Chondrocyte (in vitro differentiated cells): Measurements from ENCODE around the gene MYBBP1A. TPM values are rescaled to one million over a fixed set of nuclear protein-coding genes. Genes with fewer than 3 reads are reported as not detected.

Experiments
- DNase-seq: peaks from one replicate; pipeline ENCODE4 v3.0.0; 2021; ENCODE audit warnings: mixed read lengths, low spot score
- H3K27ac Mint-ChIP-seq: one replicate; pipeline ENCODE4 v1.8.0; 2021; ENCODE audit warnings: mild to moderate bottlenecking, moderate library complexity, mixed read lengths; ENCODE audit not compliant: unreplicated experiment
- H3K27me3 Mint-ChIP-seq: 2 replicates; pipeline ENCODE4 v1.8.0; 2021; ENCODE audit warnings: low read depth, mixed read lengths
- H3K36me3 Mint-ChIP-seq: 2 replicates; pipeline ENCODE4 v1.8.0; 2021; ENCODE audit warnings: low read depth, mixed read lengths
- H3K4me1 Mint-ChIP-seq: 2 replicates; pipeline ENCODE4 v1.8.0; 2021; ENCODE audit warnings: low read depth, mild to moderate bottlenecking, mixed read lengths
- H3K4me3 Mint-ChIP-seq: one replicate; pipeline ENCODE4 v1.8.0; 2021; ENCODE audit warnings: mild to moderate bottlenecking, moderate library complexity, mixed read lengths; ENCODE audit not compliant: unreplicated experiment
- H3K9me3 Mint-ChIP-seq: 2 replicates; pipeline ENCODE4 v1.8.0; 2021; ENCODE audit warnings: low read depth, mixed read lengths
- total RNA-seq: library from RNA; stranded (reverse); gene quantifications from 3 replicates; pipeline ENCODE4 v1.2.1, GENCODE V29; 2021
- TF ChIP-seq, protein P1 (sequence below): fragments of 200-600 bp; sonication (generic); IDR thresholded peaks from 2 replicates; pipeline ENCODE4 v1.5.0; 2021; ENCODE audit warnings: antibody characterized with exemption, mild to moderate bottlenecking, moderate library complexity

Gene MYBBP1A
- total RNA-seq, 1 donor from 2014 or later = 33.6 TPM

DNA sequence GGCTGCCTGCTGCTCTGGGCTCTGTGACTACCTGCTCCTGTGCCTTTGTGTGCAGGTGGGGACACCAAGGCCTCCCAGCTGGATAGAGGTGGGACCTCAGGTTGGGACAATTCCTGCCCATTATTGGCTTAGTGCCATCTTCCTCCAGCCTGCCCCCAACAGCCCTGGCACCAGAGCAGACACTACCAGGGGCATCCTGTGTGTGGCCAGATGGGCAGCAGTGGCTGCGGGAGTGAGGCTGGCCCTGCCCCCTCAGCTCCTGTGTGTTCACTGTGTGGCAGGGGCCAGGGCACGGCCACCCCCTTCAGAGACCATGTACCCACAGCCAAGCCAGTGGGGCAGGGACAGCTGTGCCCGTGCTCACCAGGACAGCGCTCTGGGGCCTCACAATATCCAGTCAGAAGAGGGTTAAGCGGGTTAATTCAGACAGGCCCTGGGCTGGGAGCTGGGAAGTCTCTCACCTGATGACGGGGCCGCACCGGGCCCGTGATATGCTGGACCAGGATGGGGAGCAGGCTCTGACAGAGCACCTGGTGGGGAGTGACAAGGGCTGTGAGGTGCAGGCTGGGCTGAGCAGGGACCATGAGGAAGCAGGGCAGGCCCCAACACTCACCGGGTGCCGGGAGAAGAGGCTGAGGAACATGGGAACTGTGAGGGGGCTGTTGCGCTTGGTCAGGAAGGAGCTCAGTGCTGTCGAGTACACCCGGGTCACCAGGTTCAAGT is 13.0 kb downstream of the MYBBP1A start:
- Mint-ChIP-seq H3K4me1 (no peaks in the 10 kb centered on the region), H3K36me3 (peaks cover 13% of the 10 kb centered on the region), H3K9me3 (no peaks in the 10 kb centered on the region), H3K27me3 (no peaks in the 10 kb centered on the region), H3K4me3 (no peak overlapping the region), H3K27ac (no peak overlapping the region)
- TF ChIP-seq, protein P1, sequence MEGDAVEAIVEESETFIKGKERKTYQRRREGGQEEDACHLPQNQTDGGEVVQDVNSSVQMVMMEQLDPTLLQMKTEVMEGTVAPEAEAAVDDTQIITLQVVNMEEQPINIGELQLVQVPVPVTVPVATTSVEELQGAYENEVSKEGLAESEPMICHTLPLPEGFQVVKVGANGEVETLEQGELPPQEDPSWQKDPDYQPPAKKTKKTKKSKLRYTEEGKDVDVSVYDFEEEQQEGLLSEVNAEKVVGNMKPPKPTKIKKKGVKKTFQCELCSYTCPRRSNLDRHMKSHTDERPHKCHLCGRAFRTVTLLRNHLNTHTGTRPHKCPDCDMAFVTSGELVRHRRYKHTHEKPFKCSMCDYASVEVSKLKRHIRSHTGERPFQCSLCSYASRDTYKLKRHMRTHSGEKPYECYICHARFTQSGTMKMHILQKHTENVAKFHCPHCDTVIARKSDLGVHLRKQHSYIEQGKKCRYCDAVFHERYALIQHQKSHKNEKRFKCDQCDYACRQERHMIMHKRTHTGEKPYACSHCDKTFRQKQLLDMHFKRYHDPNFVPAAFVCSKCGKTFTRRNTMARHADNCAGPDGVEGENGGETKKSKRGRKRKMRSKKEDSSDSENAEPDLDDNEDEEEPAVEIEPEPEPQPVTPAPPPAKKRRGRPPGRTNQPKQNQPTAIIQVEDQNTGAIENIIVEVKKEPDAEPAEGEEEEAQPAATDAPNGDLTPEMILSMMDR = no peak
- no peak for DNase-seq

- H3K4me1 Mint-ChIP-seq = no peaks in the 10 kb centered on the region
- no peak overlapping the region for H3K27ac Mint-ChIP-seq
- TF ChIP-seq, protein P1 = peak; percentile 14
- no peak overlapping the region for H3K4me3 Mint-ChIP-seq
- no peaks in the 10 kb centered on the region for H3K9me3 Mint-ChIP-seq
- H3K27me3 Mint-ChIP-seq = no peaks in the 10 kb centered on the region
- peak; percentile 91 for DNase-seq
- H3K36me3 Mint-ChIP-seq = peaks cover 13% of the 10 kb centered on the region
These were observed 13.7 kb downstream of the MYBBP1A start for GRCh38 chr17:4541328-4542002.

DNA sequence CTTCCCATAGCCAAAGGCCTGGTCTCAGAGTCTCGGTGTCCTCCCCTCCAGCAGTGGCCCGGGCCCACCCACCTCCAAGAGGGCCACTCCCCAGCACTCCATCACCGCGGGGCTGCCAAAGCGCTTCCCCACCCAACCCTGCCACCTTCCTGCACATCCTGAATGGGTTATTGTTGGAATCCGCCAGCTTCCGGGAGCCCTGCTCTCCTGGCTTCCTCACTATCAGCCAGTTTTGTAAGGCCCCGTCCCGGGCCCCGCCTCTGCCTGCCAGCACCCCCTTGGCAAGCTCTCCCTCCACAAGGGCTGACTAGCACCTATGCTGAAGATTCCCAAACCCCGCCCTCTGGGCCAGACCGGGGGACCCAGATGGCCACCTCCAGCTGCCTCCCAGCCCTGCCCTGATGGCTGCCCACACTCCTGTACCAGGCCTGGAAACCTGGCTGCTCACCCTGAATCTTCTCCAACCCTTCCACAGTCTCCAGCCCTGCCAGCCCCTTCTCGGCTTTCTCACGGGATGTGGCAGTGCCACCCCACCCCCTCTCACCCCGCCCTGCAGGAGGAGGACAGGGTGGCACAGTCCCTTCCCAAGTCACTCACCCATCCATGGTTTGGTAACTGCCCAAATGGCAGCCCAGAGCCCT is 14.4 kb downstream of the MYBBP1A start:
- no peak overlapping the region for H3K4me3 Mint-ChIP-seq
- TF ChIP-seq, protein P1 = no peak

GRCh38 chr17:4540224-4540651 is 14.9 kb downstream of the MYBBP1A start:
- Mint-ChIP-seq H3K4me1 (no peaks in the 10 kb centered on the region), H3K4me3 (no peak overlapping the region), H3K27me3 (no peaks in the 10 kb centered on the region)

More for the DNA sequence above, 14.4 kb downstream of the MYBBP1A start:
- DNase-seq = no peak
- no peaks in the 10 kb centered on the region for H3K4me1 Mint-ChIP-seq
- H3K27ac Mint-ChIP-seq = no peak overlapping the region
- H3K9me3 Mint-ChIP-seq = no peaks in the 10 kb centered on the region
- H3K36me3 Mint-ChIP-seq = peaks cover 13% of the 10 kb centered on the region
- H3K27me3 Mint-ChIP-seq = no peaks in the 10 kb centered on the region

More at GRCh38 chr17:4540224-4540651, 14.9 kb downstream of the MYBBP1A start:
- Mint-ChIP-seq H3K36me3 (peaks cover 13% of the 10 kb centered on the region), H3K9me3 (no peaks in the 10 kb centered on the region), H3K27ac (no peak overlapping the region)
- TF ChIP-seq, protein P1 = peak; percentile 14
- no peak for DNase-seq
